Esophagus muscularis mucosa (tissue), 4 donors: ENCODE results near the gene CCDC92. TPM values are rescaled to one million over a fixed set of nuclear protein-coding genes. Genes with fewer than 3 reads are reported as not detected.

Experiments used
- DNase-seq: peaks from one replicate; pipeline ENCODE4 v3.0.0-alpha.2; 2017; ENCODE audit errors: extremely low spot score
- H3K27ac ChIP-seq, 4 donors: fragments of 200-600 bp; sonication (generic); replicated peaks in 1 of 4; 1 replicate in 3 of 4; 2 replicates in 1 of 4; pipeline ENCODE4 v1.5.1; 2016 to 2019; ENCODE audit warnings: mild to moderate bottlenecking in 1 of 4
- H3K27me3 ChIP-seq, 4 donors: fragments of 200-600 bp; sonication (generic); one replicate each; pipeline versions ENCODE4 v1.5.1 to v1.6.0; 2016 to 2019
- H3K36me3 ChIP-seq, 4 donors: fragments of 200-600 bp; sonication (generic); one replicate each; pipeline ENCODE4 v1.5.1; 2016 to 2019
- H3K4me1 ChIP-seq, 4 donors: fragments of 200-600 bp; sonication (generic); one replicate each; pipeline ENCODE4 v1.5.1; 2016 to 2019
- H3K4me3 ChIP-seq, 4 donors: fragments of 200-600 bp; sonication (generic); 1 replicate in 2 of 4; 2 replicates in 2 of 4; pipeline ENCODE4 v1.5.1; 2016 to 2019; ENCODE audit warnings: mild to moderate bottlenecking in 4 of 4, moderate library complexity in 1 of 4
- H3K9me3 ChIP-seq, 4 donors: fragments of 200-600 bp; sonication (generic); 1 replicate in 3 of 4; 2 replicates in 1 of 4; pipeline ENCODE4 v1.5.1; 2016 to 2019
- EP300 ChIP-seq: sonication (generic); formaldehyde crosslinking; IDR thresholded peaks from one replicate; pipeline ENCODE4 v1.6.1; 2017; ENCODE audit warnings: antibody characterized with exemption
- POLR2A ChIP-seq: fragments of 450-650 bp; IDR thresholded peaks from one replicate; pipeline ENCODE4 v1.6.1; 2017; ENCODE audit warnings: antibody characterized with exemption, moderate library complexity, mild to moderate bottlenecking, low read depth
- POLR2AphosphoS5 ChIP-seq, 2 donors: sonication (generic); formaldehyde crosslinking; IDR thresholded peaks; one replicate each; pipeline ENCODE4 v1.6.1; 2017; ENCODE audit warnings: antibody characterized with exemption in 2 of 2
- WGBS: methylation state at CpG from one replicate; pipeline ENCODE4 v1.1.5; 2018; 5-methylcytosine and 5-hydroxymethylcytosine counted together
- intact Hi-C: fragments of 100-400 bp; cut with DNase I; formaldehyde crosslinking; loops from one replicate; pipeline ENCODE4 v1.15.1; 2023
- total RNA-seq, 4 donors: library from RNA; depleted of rRNA; stranded (reverse); fragments of >200 nt; gene quantifications; one replicate each; pipeline versions ENCODE4 v1.1.0 to v1.2.1, GENCODE V29; 2016
- TF ChIP-seq, protein P1 (sequence below), 3 experiments: fragments of 200-600 bp in 2 of 3; fragments of 450-650 bp in 1 of 3; sonication (generic) in 2 of 3; IDR thresholded peaks; one replicate each; pipeline ENCODE4 v1.5.1; 2017 to 2019; ENCODE audit warnings: antibody characterized with exemption in 3 of 3, mild to moderate bottlenecking in 2 of 3, moderate library complexity in 1 of 3

The CCDC92 gene
- total RNA-seq, 4 donors from 2014 or later, result 42.2 to 66.3 (median 54.1) TPM

DNA sequence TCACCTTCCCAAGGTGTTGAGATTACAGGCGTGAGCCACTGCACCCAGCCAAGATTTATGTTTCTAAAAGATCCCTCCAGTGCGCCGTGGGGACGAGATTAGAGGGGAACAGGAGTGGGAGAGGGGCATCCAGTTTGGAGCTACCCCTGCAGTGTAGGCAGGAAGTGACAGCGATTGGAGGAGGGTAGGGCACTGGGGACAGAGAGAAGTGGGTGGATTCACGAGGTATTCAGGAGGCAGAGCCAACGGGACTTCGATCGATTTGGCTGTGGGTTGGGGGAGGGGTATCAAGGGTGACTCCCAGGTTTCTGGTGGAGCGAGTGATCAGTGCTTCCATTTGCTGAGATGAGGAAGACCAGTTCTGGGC, 82.1 kb downstream of the CCDC92 start:
- no peak overlapping the region for H3K27ac ChIP-seq
- no peak for DNase-seq
- no peak overlapping the region for H3K4me3 ChIP-seq
- 74% methylated on average over 10 of the region's 10 CpGs for WGBS
- TF ChIP-seq POLR2AphosphoS5 (IDR thresholded peaks at IDR 0.05), result no peak
- no peaks in the 10 kb centered on the region for H3K4me1 ChIP-seq
- no peaks in the 10 kb centered on the region for H3K36me3 ChIP-seq
- intact Hi-C loops, result no loop called here
- H3K27me3 ChIP-seq, result peaks cover 0 to 51% (median 0%) of the 10 kb centered on the region in 4 donors
- H3K9me3 ChIP-seq, result no peaks in the 10 kb centered on the region

DNA sequence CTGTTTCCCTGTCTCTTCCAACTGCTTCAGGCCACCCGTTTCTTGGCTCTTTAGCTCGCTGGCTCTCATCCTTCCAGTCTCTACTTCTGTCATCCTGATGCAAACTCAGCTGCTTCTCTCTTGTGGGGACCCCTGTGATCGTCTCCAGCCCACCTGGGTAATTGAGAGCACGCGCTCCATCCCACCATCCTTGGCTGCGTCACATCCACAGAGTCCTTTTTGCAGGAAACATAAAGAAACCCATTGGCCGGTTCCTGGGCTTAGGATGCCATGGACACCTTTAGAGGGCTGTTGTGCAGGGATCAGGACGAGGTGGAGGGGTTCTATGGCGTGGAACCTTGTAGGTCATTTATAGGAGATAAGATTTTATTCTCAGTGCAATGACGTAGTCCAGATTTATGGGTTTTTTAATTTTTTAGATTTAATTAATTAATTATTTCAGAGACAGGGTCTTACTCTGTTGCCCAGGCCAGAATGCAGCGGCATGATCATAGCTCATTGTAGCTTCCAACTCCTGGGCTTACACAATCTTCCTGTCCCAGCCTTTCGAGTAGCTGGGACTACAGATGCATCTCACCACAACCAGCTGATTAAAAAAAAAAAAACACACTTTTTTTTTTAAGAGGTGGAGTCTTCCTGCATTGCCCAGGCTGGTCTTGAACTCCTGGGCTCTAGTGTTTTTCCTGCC, 82.6 kb downstream of the CCDC92 start:
- TF ChIP-seq POLR2AphosphoS5 (IDR thresholded peaks at IDR 0.05) (no peak), EP300 (no peak), POLR2A (no peak)
- TF ChIP-seq, protein P1, sequence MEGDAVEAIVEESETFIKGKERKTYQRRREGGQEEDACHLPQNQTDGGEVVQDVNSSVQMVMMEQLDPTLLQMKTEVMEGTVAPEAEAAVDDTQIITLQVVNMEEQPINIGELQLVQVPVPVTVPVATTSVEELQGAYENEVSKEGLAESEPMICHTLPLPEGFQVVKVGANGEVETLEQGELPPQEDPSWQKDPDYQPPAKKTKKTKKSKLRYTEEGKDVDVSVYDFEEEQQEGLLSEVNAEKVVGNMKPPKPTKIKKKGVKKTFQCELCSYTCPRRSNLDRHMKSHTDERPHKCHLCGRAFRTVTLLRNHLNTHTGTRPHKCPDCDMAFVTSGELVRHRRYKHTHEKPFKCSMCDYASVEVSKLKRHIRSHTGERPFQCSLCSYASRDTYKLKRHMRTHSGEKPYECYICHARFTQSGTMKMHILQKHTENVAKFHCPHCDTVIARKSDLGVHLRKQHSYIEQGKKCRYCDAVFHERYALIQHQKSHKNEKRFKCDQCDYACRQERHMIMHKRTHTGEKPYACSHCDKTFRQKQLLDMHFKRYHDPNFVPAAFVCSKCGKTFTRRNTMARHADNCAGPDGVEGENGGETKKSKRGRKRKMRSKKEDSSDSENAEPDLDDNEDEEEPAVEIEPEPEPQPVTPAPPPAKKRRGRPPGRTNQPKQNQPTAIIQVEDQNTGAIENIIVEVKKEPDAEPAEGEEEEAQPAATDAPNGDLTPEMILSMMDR (IDR thresholded peaks at IDR 0.05), result no peak

GRCh38 chr12:123888989-123889388, 83.6 kb downstream of the CCDC92 start:
- Histone ChIP-seq H3K27ac (no peak overlapping the region), H3K27me3 (peaks cover 0 to 58% (median 2%) of the 10 kb centered on the region in 4 donors), H3K4me1 (no peaks in the 10 kb centered on the region), H3K36me3 (no peaks in the 10 kb centered on the region), H3K4me3 (no peak overlapping the region), H3K9me3 (peaks cover 0 to 6% (median 2%) of the 10 kb centered on the region in 4 donors)
- no peak for DNase-seq
- 75% methylated on average over 12 of the region's 12 CpGs for WGBS
- TF ChIP-seq, protein P1 (IDR thresholded peaks at IDR 0.05), result no peak
- TF ChIP-seq POLR2A, result no peak
- TF ChIP-seq EP300, result no peak
- no peak for TF ChIP-seq POLR2AphosphoS5 (IDR thresholded peaks at IDR 0.05)
- intact Hi-C loops, result no loop called here

More for the DNA sequence above, 82.6 kb downstream of the CCDC92 start:
- Histone ChIP-seq H3K27me3 (peaks cover 0 to 56% (median 0%) of the 10 kb centered on the region in 4 donors), H3K27ac (no peak overlapping the region), H3K9me3 (no peaks in the 10 kb centered on the region), H3K4me1 (no peaks in the 10 kb centered on the region), H3K36me3 (no peaks in the 10 kb centered on the region), H3K4me3 (no peak overlapping the region)
- no peak for DNase-seq
- WGBS, result 88% methylated on average over 12 of the region's 12 CpGs
- intact Hi-C loops, result no loop called here

GRCh38 chr12:123886931-123887582, 85.6 kb downstream of the CCDC92 start:
- TF ChIP-seq POLR2A, result no peak
- TF ChIP-seq, protein P1 (IDR thresholded peaks at IDR 0.05), result no peak
- no peak for TF ChIP-seq POLR2AphosphoS5 (IDR thresholded peaks at IDR 0.05)
- no peak for TF ChIP-seq EP300

GRCh38 chr12:123886258-123886657, 86.4 kb downstream of the CCDC92 start:
- Histone ChIP-seq H3K4me3 (no peak overlapping the region), H3K27me3 (peaks cover 0 to 41% (median 3%) of the 10 kb centered on the region in 4 donors), H3K9me3 (peaks cover 0 to 8% (median 3%) of the 10 kb centered on the region in 4 donors), H3K4me1 (no peaks in the 10 kb centered on the region), H3K27ac (no peak overlapping the region), H3K36me3 (no peaks in the 10 kb centered on the region)
- intact Hi-C loops, result no loop called here
- TF ChIP-seq POLR2AphosphoS5 (IDR thresholded peaks at IDR 0.05), result no peak
- TF ChIP-seq, protein P1 (IDR thresholded peaks at IDR 0.05), result no peak
- TF ChIP-seq EP300, result no peak
- no peak for TF ChIP-seq POLR2A
- no peak for DNase-seq
- WGBS, result 83% methylated on average over 13 of the region's 13 CpGs

More at GRCh38 chr12:123886931-123887582, 85.6 kb downstream of the CCDC92 start:
- intact Hi-C loops, result no loop called here
- 71% methylated on average over 21 of the region's 22 CpGs for WGBS
- Histone ChIP-seq H3K27ac (no peak overlapping the region), H3K9me3 (peaks cover 0 to 8% (median 3%) of the 10 kb centered on the region in 4 donors), H3K27me3 (peaks cover 0 to 49% (median 3%) of the 10 kb centered on the region in 4 donors), H3K4me3 (no peak overlapping the region), H3K36me3 (no peaks in the 10 kb centered on the region), H3K4me1 (no peaks in the 10 kb centered on the region)
- DNase-seq, result no peak
